Astrocyte (in vitro differentiated cells and primary cell): ENCODE data around the gene NSMCE1.
"Not testable (repeated sequence)": the region's sequence is repeated elsewhere in the genome, so short reads cannot be mapped to it uniquely, and the experiment has no call there.

Experiments
- CTCF ChIP-seq: IDR thresholded peaks from 2 replicates; pipeline ENCODE4 v1.5.1; 2011; ENCODE audit warnings: low read depth, mild to moderate bottlenecking, inconsistent platforms, low read length, moderate library complexity; ENCODE audit not compliant: insufficient read depth
- EZH2 ChIP-seq: IDR thresholded peaks from 2 replicates; pipeline ENCODE4 v1.6.1; 2012; ENCODE audit warnings: mild to moderate bottlenecking, low read length, inconsistent platforms; ENCODE audit not compliant: insufficient read depth

DNA sequence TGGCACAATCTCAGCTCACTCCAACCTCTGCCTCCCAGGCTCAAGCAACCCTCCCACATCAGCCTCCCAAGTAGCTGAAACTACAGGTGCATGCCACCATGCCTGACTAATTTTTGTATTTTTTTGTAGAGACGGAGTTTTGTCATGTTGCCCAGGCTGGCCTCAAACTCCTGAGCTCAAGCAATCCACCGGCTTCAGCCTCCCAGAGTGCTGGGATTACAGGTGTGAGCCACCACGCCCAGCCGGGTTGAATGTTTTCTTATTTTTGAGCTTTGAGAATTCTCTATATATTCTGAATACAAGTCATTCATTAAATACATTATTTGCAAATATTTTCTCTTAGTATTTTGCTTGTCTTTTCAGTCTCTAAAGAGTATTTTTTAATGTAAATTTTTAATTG lies 19.7 kb downstream of the NSMCE1 start:
- TF ChIP-seq CTCF, EZH2: not testable (repeated sequence)
